Cortex of kidney (tissue), 1 donor: Measurements from ENCODE around the gene NOS3.

Source experiments
- DNase-seq: peaks from one replicate; lab custom pipeline; 2025; lab: John Stamatoyannopoulos, UW

NOS3 gene

DNA sequence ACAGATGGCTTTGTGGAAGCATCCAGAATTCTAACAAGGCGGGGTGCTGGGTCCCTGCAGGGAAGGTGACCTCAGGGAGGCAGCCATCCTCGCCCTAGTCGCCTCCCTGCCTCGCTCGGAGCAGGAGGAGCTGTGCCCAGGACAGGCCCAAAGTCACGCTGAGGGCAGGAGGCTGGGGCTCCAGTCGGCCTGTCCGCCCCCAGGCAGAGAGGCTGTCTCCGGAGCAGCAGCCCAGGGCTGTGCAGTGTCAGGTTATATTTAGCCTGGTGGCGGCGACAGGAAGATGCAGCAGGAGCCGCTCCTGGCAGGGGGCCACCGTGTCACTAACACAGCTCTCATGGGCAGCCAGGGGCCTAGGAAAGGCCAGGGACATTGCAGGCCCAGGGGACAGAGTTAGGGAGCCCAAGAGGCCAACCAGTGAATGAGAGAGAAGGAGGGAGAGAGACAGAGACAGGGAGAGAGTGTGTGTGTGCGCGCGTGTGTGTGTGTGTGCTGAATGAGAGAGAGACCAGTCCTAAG, 26.2 kb upstream of the NOS3 start:
- no peak for DNase-seq

GRCh38 chr7:150965273-150965830, 25.5 kb upstream of the NOS3 start:
- DNase-seq: no peak

GRCh38 chr7:150966002-150966401, 24.8 kb upstream of the NOS3 start:
- no peak for DNase-seq

DNA sequence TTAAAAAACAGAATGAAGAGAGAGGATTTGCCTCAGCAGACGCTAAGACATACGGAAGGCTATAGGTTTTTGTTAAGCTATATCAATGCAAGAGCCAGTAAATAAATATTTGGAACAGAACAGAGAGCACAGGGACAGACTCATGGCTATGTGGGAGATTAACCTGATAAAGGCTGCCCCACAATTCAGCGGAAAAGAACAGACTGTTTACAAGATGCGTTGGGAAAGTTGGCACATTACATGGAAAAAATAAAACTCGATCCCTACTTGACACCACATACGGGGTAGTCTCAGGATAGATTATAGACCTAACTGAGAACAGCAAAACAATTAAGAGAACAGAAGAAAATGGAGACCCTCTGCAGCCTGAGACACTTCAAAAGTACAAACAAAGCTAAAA, 23.5 kb upstream of the NOS3 start:
- no peak for DNase-seq

DNA sequence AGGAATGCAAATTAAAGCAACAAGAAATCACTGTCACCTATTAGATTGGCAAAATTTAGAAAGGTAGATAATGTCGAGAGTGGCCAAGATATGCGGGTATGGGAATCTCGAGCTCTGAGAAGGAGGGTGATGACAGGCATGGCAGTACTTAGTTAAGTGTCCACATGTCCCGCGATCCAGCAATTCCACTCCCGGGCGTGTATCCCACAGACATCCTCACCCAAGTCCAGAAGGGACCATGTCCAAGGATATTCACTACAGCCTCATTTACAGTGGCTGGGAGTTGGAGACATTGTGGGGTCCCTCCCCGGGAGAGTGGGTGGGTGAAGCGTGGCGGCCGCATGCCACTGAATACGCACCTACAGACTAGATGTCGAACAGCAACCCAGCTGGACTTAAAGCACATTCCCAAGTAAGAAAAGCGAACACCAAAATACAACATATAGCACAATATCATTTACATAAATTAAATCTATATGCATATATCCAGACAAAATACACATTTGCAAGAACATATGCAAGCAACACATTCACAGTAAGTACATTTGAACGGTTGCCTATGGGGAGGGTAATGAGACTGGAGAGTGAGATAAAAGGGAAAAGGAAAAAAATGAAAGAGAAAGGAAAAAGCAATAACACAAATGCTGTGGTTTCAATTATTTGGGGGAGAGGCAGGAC, 22.6 kb upstream of the NOS3 start:
- DNase-seq: no peak

GRCh38 chr7:150968734-150969372, 22.0 kb upstream of the NOS3 start:
- no peak for DNase-seq

DNA sequence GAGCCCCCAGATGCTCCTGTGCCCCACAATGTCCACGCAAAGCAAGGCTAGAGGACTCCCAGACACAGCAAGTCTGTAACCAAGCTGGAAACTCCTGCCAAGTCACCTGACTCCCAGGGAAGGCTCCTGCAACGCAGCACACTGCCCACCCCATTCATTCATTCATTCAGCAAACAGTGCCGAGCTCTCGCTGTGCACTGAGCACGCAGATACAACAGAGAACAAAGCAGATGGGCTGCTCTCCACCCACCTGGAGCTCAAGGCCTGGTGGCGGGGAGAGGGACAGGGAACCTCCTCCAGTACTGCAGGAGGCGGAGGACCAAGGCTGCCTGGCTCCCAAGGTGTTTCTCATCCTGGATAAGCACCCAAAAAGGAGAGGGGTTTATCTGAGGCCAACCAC, 21.3 kb upstream of the NOS3 start:
- DNase-seq: no peak

DNA sequence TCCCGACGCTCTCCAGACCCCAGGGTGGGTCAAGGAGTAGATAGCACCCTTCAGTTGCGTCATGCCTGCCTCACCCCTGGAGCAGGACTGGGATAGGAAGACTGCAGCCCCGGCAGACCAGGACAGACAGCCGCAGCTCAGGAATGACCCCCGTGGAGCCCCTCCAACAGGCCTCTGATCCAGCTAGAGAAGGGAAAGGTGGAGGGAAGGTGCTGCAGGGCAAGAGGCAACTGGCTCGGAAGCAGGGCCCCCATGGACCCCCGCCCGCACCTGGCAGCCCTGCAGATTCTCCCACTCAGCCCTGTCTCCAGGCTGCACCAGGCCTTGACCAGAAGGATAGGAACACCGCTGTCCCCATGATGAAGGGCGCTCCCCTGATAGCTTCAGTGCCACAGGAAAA, 20.4 kb upstream of the NOS3 start:
- DNase-seq: no peak

DNA sequence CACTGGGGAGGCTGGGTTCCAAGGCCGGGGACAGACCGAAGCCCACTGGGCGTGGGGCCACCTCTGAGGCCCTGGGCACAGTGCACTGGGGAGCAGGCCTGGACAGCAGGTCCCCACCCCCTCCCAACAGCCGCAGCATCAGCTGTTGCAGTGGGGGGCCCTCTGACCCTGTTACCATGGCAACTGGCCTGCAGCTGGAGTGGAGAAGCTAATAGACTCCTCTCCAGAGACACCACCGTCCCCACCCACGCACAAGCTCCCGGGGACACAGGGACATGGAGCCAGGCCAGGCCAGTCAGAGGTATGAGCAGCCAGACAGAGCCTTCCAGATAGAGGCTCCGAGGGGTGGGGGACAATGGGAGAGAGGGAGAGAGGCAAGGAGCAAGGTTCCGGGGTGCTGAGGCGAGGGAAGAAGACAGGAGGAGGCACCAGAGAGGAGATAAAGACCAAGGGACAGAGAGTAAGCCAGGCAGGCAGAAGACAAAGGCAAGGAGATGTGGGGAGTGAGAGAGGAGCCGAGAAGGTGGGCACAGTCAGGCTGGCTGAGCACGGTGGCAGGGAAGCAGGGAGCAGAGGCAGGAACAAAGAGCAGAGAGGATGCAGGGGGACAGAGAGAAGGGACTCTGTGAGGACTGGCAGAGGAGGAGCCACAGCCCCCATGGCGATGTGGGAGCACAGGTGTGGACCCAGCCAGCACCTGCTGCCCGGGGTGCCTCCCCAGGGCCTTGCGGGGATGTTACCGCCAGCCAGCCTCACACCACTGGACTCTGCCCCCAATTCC, 19.4 kb upstream of the NOS3 start:
- DNase-seq: no peak

DNA sequence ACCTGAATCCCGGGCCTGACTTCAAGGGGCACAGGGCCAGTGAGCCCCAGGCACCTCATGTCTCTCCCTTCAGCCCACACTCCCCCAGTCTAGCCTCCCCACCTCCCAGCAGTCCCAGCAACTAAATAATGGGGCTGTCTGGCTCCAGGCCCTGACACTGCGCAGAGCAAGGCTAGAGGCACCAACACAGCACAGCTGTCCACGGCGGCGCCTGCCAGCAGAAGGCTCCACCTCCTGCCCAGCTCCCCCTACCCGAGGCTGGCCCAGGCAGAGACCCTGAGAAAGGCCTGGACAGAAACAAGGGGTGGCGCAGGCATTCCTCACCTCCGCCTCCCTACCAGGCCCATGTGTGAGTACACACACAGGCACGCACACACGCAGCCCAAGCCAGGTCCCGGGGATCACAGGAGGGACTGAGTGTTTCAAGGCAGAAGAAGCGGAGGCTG, 18.8 kb upstream of the NOS3 start:
- DNase-seq: no peak

DNA sequence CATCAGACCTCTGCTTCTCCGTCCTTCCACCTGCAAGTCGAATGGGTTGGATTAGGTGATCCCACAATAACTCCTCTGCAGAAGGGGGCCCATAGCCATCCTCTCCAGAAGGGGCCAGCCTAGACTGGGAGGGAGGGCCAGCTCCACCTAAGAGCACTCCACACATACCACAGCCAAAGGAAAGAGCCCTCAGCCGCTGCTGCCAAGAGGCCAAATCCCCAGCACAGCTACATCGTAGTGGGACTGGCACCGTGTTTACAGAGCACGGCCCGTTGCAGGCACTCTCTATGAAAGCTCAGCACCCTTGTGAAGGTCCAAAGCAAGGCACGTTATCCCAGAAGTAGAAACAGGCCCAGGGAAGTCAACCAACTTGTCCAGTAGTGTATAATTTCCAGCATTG, 18.1 kb upstream of the NOS3 start:
- DNase-seq: no peak

DNA sequence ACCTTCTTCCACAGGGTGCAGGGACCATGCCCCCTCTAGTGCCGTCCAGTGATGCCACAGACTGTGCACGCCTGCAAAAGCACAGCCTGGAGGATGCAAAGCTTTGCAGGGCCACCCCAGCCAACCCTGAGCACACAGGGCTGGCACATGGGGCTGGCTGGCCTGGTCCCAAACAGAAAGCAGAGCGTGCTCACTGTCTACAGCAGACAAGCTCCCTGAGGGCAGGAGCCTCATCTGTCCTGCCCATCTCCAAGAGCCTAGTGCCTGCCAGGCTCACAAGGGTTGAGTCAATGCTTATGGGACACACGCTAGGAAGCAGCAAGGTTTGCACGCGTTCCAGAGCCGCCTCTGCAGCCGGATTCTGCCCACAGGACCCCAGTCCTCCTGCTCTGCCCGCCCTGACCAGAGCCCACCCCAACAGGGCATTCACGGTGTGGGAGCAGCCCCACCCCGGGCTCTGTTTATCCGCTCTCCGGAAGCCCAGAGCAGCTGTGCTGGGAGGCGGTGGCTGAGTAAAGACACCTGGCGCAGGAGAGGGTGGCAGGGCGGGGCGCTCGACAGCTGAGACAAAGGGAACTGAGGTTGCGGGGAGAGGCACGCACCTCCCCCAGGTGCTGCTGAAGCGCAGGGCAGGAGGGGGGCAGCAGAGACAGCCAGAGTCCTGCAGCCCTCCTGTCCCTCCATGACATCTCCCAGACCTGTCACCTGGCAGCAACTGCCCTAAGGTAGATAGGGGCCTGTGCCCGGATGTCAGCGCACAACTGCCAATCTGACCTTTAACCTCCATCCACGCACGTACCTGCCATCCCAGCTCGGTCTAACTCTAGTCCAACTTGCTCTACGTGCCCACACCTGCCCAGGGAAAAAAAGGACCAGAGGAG, 17.0 kb upstream of the NOS3 start:
- DNase-seq: no peak

GRCh38 chr7:150974468-150975391, 16.1 kb upstream of the NOS3 start:
- no peak for DNase-seq

DNA sequence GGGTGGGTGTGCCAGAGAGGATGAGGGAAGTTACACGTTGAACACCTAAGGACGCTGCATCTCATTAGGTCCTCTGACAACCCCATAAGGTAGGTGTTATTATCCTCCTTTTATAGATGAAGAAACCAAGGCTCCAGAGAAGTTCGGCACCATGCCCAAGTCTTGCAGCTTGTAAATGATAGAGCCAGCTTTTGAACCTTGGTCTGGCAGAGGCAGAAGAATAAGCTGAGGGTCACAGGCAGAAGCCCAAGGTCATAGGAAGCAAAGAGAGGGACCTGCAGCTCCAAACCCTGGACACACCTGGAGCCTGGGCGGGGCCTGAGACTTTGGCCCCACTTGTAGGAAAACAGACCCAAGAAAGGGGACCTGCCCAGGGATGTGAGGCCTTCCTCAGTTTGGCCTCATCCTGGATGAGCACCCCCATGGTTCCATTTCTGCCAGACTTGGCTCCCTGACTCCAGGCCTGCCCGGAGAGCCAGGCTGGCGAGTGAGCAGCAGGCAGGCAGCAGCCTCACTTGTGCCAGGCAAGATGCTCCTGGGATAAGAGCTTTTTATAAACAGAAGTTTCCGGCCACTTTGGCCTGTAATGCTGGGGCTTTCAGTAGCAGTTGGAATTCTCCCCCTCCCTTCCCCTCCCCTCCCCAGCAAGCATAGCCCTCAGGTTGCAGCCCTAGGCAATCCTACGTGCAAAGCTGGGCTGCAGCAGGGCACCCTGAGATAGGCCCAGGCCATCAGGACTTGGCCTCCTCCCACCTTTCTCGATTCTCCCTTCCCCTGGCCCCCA, 15.1 kb upstream of the NOS3 start:
- no peak for DNase-seq

DNA sequence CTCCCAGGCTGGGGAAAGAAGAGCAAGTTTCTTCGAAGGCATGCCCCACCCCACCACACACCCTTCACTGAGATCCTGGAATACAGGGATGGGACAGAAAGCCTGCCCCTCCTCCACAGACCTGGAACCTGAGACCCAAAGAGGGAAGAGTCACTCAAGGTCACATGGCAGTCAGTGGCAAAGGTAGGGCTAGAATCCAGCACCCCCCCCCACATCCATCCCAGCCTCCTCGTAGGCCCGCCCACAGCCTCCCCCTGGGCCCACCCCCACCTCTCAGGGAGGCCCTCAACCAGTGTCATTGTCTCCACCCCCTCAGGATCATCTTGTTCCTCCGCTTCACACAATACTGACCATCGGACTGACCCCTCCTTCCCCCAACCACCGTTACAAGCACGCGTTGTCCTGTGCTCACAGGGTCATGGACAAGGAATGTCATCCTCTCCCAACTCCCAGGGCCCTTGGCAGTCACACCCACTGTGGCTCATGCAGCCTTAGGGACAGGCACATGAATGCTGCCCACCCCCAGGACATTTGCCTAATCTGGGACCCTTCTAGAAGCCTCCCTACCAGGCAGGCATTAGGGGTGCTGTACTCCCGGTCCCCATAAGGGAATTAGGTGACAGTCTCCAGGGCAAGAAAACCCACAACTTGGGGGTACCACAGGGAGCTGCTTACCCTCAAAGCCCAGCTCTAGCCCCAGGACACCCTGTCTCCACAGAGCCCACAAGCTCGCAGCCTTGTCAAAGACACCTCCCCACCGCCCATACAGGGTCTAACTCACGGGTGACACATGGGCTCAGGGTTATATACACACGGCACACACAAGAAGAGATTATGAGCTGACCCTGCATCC, 14.1 kb upstream of the NOS3 start:
- no peak for DNase-seq

GRCh38 chr7:150977382-150978125, 13.3 kb upstream of the NOS3 start:
- DNase-seq: no peak

GRCh38 chr7:150978126-150978789, 12.6 kb upstream of the NOS3 start, which contains the start of gene KCNH2:
TSS of gene KCNH2 (minus strand) at chr7:150978321. CDS start at chr7:150977913, 408 bp downstream.
- no peak for DNase-seq
